Kidney capillary endothelial cell (primary cell): ENCODE results near the gene PRKCQ.
"Not testable (repeated sequence)": the region's sequence is repeated elsewhere in the genome, so short reads cannot be mapped to it uniquely, and the experiment has no call there.

Experiments used
- DNase-seq: peaks from one replicate; pipeline ENCODE4 v3.0.0-alpha.2; 2018; ENCODE audit warnings: low spot score

Gene PRKCQ

GRCh38 chr10:6383096-6383812 is 196.8 kb downstream of the PRKCQ start:
- DNase-seq, result no peak

GRCh38 chr10:6382081-6382480 is 198.0 kb downstream of the PRKCQ start:
- peak; percentile 81 for DNase-seq

- DNase-seq, result not testable (repeated sequence)
Measured at GRCh38 chr10:6380478-6380877, 199.6 kb downstream of the PRKCQ start.

- no peak for DNase-seq
Measured at GRCh38 chr10:6379015-6379776, 200.9 kb downstream of the PRKCQ start.
